Fibroblast of mammary gland (primary cell): Measurements from ENCODE around the gene FNBP1.

ENCODE experiments used
- DNase-seq: peaks from one replicate; pipeline ENCODE4 v3.0.0-alpha.2; 2010; ENCODE audit warnings: low read depth
- H3K4me3 ChIP-seq: 2 replicates; pipeline ENCODE4 v1.5.1; 2011; ENCODE audit warnings: low read depth, mild to moderate bottlenecking, low read length, moderate library complexity; ENCODE audit not compliant: control insufficient read depth
- CTCF ChIP-seq: conservative IDR thresholded peaks from 2 replicates; pipeline ENCODE4 v1.5.1; 2011; ENCODE audit warnings: low read depth, low read length, inconsistent platforms; ENCODE audit not compliant: control insufficient read depth, insufficient read depth

The FNBP1 gene

GRCh38 chr9:129881547-129882324, 161.3 kb downstream of the FNBP1 start:
- TF ChIP-seq CTCF, result no peak
- DNase-seq, result no peak
- H3K4me3 ChIP-seq, result no peak overlapping the region

GRCh38 chr9:129880654-129881546, 162.1 kb downstream of the FNBP1 start:
- DNase-seq, result no peak
- no peak overlapping the region for H3K4me3 ChIP-seq
- TF ChIP-seq CTCF, result no peak

- H3K4me3 ChIP-seq, result no peak overlapping the region
- no peak for DNase-seq
- TF ChIP-seq CTCF, result no peak
These were observed 162.9 kb downstream of the FNBP1 start for GRCh38 chr9:129879991-129880653.

DNA sequence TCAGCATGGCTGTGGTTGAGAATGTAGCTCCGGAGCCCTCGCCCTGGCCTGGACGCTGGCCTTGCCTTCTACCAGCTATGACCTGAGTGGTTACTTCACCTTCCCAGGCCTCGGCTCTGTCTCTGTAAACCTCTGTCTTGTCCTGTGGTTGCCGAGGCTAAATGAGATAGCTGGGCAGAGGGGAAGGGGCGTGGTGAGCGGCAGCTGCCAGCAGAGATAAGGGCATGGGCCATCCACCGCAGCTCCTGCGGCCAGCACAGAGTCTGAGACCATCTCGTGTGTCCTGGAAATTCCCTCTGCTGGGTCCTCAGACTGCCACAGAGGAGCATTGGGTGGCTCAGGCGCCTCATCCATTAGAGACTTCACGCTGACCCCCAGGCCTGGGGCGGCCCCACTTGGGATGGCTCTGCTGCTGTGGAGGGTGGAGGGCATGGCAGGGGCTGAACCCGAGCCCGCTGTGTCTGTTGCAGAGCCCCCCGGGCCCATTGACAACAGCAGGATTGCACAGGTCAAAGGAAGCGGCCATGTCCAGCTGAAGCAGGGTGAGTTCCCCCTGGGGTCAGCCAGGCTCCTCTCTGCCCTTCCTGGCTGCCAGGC, 163.8 kb downstream of the FNBP1 start:
- DNase-seq, result no peak
- TF ChIP-seq CTCF, result no peak
- H3K4me3 ChIP-seq, result no peak overlapping the region

DNA sequence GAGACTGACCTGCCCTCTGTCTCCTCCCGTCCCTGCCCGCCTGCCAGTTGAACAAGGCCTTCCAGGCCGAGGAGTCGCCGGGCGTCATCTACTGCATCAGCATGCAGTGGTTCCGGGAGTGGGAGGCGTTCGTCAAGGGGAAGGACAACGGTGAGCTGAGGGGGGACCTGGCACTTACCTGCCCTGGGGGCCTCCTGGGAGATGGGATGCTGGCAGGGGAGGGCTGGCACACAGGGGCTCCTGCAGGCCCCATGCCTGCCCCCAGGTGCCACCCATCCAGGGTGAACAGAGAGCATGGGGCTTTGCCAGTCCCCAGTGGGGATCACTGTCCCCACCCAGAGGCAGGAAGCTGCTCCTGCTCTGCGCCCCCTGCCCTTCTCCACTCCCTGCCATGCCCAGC, 164.7 kb downstream of the FNBP1 start:
- no peak overlapping the region for H3K4me3 ChIP-seq
- no peak for DNase-seq
- TF ChIP-seq CTCF, result no peak

DNA sequence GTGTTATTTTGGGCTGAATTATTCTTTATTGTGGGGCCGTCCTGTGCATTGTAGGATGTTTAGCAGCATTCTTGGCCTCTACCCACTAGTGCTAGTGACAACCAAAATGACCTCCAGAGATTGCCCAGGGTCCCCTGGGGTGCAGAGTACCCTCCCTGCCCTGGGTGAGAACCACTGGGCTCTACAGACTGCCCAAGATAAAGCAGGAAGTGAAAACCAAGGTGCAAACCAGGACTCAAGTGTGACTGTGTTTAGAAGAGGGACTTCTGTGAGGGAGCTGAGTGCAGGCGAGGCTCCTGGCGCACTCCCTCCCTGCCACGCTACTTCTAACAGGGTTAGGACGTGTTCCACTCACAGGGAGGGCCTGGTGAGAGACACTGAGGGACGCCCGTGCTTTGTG, 166.2 kb downstream of the FNBP1 start:
- DNase-seq, result no peak
- TF ChIP-seq CTCF, result no peak
- no peak overlapping the region for H3K4me3 ChIP-seq
